HG03064 (cell line): Measurements from ENCODE around the gene TMEM151B.
A peak's percentile ranks its signal among the peaks of the same experiment; 100 is the strongest.

Source experiments
- ATAC-seq: cut with Tn5 transposase; IDR thresholded peaks from one replicate; pipeline ENCODE4 v1.9.1; 2021; ENCODE audit warnings: low read depth; ENCODE audit not compliant: unreplicated experiment

Gene TMEM151B

DNA sequence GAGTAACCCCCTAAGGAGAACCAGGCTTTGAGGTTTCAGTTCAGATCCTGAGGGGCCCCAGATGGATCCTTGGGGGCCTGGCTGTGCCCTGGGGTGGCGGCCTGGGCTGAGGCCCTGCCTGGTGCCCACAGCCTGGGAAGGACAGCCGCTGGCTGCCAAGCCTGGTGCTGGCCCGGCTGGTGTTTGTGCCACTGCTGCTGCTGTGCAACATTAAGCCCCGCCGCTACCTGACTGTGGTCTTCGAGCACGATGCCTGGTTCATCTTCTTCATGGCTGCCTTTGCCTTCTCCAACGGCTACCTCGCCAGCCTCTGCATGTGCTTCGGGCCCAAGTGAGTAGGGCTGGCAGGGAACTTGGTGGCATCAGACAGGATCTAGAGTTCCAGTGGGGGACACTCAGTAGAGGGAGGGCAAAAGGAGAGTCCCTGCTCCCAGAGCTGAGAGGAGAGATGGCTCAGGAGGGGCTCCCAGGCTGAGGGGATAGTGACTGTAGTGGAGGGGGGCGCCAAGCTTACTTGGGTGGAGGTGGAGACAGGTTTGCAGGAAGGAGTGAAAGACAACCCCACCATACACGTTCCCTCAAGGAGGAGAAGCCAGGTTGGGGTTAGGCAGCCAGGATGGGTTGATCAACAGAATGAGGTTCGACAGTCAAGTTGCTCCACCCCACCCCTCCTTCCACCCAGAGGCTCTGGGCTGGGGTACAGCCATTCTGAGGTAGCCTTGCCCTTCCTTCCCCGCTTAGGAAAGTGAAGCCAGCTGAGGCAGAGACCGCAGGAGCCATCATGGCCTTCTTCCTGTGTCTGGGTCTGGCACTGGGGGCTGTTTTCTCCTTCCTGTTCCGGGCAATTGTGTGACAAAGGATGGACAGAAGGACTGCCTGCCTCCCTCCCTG is 37.3 kb upstream of the TMEM151B start:
- no peak for ATAC-seq

DNA sequence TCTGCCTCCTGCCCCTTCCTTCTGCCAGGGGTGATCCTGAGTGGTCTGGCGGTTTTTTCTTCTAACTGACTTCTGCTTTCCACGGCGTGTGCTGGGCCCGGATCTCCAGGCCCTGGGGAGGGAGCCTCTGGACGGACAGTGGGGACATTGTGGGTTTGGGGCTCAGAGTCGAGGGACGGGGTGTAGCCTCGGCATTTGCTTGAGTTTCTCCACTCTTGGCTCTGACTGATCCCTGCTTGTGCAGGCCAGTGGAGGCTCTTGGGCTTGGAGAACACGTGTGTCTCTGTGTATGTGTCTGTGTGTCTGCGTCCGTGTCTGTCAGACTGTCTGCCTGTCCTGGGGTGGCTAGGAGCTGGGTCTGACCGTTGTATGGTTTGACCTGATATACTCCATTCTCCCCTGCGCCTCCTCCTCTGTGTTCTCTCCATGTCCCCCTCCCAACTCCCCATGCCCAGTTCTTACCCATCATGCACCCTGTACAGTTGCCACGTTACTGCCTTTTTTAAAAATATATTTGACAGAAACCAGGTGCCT is 36.6 kb upstream of the TMEM151B start:
- no peak for ATAC-seq

DNA sequence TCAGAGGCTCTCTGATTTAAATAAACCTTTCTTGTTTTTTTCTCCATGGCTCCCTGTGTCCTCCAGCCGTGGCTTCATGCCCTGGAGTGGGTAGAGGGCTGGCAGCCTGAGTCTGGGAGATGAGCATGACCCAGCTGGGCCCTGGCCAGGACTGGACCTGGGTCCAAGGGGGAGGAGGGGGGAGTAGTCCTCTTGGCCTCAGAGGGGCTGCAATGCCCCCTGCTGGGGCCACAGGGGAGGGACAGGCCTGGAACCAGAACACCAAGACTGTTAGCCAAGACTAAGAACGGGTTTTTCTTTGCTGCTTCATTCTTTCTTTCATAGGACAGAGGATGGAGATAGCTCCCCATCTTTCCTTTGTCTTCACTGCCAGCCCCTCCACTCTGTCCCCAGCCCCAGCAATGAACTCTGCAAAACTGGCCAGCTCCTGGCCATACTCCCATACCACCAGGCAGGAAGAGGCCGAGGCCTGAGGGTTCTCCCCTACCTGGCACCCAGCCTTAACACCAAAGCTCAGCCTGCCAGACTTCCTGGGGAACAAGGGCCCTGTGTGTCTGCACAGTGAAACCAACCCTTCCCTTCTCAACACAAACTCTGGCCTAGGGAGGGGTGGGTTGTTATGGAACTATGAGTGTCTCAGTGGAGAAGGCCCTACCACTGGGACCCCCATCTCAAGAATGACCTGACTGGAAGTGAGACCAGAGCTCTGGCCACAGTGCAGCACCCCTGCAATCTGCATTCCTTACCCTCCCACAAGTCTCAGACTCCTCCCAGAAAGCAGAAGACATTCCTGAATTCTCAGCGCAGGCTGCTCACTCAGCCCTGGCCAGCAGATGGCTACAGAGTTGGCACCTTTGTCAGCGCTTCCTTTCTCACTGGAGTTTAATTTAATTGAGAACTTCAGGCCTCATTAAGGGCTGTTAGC is 35.9 kb upstream of the TMEM151B start:
- ATAC-seq, result no peak

DNA sequence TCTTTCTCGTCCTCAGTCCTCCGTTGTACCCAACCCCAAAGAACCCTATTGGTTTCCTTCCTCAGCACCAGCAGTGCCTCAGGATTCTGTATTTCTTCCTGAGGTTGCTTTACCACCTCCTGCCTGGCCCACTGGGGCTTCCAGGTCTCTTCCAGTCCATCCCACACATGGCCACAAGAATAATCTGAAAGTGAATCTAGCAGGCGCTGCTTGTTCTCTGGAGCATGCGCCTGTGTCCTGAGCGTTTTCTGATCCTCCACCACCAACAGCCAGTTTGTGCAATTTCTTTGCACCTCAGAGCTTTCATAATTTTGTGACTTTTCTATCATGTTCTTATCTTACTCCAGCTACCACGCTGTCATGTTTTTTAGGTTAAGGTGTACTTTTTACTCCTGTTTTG is 35.0 kb upstream of the TMEM151B start:
- no peak for ATAC-seq

DNA sequence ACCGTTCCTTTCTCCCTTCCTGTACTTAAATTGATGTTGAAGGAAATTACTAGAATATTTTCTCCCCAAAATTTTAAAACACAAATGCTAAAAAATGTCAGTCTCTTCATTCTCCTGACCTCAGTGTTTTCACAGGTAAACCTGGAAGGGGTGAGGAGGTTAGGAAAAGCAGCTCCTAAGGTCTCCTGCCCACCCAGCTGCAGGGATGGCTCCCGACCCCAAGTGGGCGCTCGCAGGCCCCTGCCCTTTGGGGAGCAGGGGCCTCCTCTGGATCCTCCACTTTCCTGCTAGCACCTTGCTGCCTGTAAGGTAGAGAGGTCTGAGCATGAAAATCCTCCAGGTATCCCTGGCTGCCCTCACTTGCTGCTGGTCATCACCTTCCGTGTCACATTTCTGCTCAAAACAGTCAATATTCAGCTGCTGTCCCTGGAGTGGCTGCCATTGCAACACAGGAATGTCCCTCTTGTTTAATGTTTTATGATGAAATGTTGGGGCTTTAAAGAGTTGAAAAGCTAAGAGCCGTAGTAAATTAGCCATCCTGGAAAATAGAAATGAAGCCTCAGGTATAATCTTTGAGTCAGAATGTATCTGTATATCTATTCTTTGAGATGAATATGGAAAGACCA is 34.2 kb upstream of the TMEM151B start:
- no peak for ATAC-seq

DNA sequence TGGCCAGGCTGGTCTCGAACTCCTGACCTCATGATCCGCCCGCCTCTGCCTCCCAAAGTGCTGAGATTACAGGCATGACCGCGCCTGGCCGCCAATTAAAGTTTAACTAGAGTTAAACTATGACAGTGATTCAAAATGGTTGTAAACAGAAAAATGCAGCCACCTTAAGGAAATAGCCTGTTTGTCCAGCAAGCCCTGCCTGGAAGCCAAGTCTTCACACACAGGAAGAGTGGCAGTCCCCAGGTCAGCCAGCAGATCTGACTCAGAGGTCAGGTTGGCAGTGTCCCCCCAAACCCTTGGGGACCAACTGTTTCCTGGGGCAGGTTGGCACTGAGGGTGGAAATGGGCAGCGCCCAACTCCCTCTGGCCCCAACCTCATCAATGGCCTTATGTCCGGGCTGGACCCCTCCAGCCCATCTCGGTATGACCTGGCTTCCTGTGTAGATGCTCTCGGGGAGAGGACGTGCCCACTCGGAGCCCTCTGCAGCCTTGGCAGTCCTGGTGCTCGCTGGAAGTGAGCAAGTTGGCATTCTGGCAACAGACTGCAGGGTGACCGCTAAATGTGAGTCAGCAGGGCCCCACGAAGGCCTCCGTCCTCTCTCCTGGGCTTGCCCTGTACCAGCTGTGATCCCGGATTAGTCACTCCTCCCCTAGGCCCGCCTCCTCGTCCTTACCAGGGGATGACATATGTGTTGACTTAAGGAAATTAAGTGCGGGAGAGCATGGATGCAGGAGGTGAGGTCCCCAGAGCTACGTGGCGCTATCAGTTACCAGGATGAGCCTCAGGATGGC is 33.0 kb upstream of the TMEM151B start:
- ATAC-seq, result no peak

DNA sequence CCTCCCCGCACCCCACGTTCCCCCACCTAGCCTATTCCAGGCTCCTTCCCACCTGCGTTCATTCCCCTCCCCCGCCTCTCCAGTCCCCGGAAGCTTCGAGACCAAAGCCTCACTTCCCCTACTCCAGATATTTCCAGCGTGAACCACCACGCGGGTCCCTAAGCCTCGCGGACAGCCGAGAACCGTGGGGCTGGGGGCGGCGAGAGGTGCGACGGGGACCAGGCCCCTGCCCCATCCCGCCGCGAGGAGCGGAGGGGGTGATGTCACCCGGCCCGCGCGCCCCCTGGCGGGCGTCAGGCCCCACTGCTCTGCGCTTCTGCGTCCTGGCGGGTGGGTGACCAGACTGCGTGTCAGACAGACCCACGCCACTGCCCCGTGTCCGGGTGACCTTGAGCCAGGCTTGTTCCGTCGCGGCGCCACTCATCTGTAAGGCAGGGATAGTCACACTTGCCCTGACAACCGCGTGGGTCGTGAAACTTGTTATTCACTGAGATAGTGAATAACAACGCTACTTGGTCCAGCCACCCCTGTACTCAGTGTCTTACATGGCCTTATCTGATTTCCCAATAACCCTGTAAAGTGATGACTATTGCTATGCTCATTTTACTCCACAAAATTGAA is 32.3 kb upstream of the TMEM151B start:
- ATAC-seq, result no peak

DNA sequence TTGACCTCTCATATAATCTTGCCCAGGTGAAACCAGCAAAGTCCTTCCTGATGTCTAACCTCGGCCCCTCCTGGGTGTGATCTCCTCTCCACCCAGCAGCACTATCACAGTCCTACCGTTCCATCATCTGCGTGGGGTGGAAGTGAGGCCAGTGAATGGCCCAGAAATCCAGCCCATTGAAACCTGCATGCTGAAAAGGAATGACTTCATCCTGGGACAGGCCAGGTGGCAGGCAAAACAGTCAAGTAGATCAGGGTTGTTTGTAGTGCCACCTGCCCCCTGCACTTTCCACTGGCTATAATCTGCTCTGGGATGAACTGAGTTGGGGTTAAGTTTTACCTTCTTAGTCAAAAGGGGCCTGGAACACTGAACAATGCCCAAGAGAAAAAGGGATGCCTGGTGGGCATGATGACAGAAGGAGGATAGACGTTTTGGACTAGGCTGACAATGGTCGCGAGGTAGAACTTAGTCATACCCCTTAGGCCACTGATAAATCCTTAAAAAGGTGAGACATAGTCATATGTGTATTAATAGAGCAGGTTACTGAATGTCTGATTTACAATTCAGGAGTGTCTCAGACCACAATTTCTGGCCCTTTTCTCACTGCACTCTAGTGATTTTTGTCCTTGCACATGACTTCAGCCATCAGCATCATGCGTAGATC is 31.4 kb upstream of the TMEM151B start:
- no peak for ATAC-seq

DNA sequence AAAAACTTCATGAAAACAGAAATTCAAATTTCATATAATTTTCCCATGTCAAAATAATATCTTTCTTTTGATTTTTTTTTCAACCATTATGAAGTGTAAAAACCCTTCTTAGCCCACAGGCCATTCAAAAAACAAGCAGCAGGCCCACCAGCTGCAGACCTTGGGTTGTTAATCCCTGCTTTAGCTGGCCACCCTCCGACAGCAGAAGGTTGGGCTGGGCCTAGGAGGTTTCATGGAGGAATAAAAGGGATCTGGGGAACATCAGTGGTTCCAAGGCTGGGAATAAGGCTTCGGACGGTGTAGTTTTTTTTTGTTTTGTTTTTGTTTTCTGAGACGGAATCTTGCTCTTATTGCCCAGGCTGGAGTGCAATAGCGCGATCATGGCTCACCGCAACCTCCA is 26.9 kb upstream of the TMEM151B start:
- no peak for ATAC-seq

DNA sequence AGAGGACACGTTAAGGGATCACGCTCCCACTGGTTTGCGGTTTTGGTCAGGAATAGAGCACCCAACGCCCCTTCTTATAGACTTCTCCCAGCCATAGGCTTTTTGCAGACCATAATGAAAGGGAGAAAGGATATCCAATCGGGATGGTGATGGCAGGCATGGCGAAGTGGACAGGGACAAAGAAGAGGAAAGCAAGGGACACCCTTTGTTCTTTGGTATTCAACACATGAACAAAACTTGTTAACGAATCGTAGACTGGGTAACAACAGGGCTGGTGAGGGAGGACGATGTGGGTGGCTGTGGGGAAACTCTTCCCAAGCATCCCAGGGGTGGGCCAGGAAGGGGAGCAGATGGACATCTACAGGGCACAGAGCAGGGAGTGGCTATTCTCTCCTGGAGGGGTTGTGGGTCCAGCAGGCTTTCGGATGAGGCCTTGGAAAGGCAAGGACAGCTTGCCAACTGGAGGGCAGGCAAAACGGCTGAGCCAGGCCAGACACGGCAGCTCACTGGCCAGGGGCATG is 24.8 kb upstream of the TMEM151B start:
- ATAC-seq, result no peak

DNA sequence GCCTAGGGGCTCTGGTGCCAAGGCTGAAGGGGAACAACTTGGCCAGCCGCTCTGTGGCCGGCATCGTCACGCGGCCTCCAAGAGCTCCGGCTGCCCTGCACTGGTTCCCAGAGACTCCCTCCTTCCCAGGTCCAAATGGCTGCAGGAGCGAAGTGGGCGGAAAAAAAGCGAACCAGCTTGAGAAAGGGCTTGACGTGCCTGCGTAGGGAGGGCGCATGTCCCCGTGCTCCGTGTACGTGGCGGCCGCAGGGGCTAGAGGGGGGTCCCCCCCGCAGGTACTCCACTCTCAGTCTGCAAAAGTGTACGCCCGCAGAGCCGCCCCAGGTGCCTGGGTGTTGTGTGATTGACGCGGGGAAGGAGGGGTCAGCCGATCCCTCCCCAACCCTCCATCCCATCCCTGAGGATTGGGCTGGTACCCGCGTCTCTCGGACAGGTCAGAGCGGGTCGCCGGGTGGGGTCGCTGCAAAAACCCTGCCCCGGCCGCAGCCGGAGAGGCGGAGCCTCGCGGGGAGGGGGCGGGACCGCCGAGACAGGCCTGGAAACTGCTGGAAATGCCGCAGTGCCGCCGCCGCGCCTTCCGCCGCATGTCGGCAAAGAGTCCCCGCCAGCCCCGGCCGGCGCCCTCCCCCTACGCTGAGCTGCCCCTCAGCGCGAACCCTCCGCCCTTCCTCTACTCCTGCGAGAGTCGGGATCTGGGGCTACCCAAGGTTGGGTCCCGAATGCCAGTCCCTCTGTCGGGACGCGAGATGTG is 24.2 kb upstream of the TMEM151B start:
- peak; percentile 38 for ATAC-seq

DNA sequence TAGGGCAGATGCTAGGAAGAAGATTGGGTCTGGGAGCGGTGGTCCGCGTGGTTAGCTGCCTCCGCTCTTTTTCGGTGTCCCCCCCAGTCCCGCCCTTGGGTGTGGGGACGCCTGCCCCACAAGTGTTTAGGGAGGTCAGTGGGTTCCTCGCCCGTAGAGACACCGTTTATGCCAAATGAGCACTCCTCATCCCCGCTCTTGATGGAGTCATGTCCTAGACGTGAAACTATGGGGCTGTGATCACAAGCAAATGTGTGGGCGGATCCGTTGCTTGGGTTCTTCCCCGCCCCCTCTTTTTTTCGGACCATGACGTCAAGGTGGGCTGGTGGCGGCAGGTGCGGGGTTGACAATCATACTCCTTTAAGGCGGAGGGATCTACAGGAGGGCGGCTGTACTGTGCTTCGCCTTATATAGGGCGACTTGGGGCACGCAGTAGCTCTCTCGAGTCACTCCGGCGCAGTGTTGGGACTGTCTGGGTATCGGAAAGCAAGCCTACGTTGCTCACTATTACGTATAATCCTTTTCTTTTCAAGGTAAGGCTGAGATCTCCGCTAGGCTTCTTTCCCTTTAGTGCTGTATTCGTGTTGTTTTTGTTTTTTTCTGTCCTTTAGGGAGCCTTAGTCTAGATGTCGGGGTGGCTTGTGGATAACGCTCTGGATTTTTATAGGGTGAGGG is 23.4 kb upstream of the TMEM151B start, which contains the start of gene HSP90AB1:
TSS of gene HSP90AB1 (plus strand) at position 439 of the 675 bp plus-strand sequence. CDS start 1,529 bp downstream, outside the sequence.
- ATAC-seq, result peak; percentile 50

DNA sequence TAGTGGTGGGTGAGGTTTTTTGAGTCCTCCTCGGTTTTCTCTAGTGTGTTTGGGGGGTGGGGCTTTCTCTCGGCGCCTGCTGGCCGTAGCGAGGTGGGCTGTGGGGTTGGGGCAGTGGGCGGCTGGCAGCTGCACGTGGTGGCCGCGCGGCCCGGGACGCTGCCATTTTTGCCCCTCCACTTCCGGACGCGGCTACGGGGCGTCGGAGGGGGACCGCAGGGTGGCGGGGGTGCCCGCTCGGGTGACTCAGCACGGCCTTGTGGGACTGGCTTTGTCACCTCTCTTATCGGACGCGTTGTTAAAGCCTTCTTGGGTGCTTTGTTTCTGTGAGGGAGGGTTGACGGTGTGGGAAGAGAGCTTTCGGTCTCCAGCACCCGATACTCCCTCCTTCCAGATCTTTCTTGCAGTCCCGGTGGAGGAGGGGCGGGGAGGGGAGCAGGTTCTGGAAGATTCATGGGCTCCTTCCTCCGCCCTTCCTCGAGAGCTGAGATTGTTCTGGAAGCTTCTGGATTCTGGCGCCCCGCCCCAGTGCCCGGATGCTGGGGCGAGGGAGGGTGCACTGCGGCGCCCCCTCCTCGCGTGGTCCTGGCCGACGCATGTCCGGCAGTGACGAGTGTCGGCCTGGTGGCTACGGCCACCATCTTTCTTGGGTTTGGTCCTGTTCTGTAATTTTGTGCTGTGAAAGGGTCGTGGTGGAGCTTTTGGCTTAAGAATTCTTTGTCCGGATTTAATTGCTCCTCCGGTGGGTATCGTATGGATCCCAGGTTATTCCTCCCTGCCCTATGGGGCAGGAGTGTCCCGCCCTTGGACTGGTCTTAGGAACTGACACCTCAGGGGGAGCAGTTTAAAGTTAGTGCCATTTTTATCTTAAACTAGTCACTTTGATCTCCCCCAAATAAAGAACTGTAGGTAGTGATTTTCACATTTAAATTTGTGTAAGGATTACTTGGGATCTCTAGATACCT is 22.6 kb upstream of the TMEM151B start:
- ATAC-seq, result peak; percentile 40

DNA sequence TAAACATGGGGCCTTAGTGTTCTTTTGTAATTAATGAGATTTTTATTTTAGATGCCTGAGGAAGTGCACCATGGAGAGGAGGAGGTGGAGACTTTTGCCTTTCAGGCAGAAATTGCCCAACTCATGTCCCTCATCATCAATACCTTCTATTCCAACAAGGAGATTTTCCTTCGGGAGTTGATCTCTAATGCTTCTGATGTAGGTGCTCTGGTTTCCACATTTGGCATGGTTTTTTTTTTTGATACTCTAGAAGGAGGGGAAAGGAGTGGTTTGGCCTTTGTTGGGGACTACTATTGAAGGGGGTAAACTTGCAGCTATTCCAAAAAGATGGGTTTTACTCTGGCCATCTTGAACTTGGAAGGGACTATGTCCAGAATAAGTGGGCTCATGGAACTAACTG is 21.7 kb upstream of the TMEM151B start:
- no peak for ATAC-seq

DNA sequence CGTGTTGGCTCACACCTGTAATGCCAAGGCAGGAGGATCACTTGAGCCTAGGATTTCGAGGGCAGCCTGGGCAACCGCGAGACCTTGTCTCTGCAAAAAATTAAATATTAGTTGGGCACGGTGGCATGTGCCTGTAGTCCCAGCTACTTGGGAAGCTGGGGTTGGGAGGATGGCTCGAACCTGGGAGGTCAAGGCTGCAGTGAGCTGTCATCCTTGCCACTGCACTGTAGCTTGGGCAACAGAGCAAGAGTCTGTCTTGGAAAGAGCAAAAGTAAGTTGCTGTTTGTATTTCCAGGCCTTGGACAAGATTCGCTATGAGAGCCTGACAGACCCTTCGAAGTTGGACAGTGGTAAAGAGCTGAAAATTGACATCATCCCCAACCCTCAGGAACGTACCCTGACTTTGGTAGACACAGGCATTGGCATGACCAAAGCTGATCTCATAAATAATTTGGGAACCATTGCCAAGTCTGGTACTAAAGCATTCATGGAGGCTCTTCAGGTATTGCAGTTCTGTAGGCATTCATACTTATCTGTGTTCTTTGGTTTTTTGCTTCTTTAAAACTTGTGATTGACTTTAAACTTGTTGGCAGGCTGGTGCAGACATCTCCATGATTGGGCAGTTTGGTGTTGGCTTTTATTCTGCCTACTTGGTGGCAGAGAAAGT is 21.0 kb upstream of the TMEM151B start:
- ATAC-seq, result no peak
